Activated naive CD4-positive, alpha-beta T cell treated with anti-CD3 and anti-CD28 coated beads, Interleukin-2, amount 10 ng/mL, durations not matched to agents 7 days and 5 days (primary cell): ENCODE data around the gene GPHA2.

Experiments
- CTCF ChIA-PET: fragments of 350-600 bp; sonication (Branson Sonifier 250); formaldehyde crosslinking; loops from one replicate; lab custom pipeline; 2021; ENCODE audit warnings: antibody characterized with exemption; lab: Charles Lee
- DNase-seq: peaks from one replicate; pipeline ENCODE4 v3.0.0-alpha.2; 2020
- H3K27ac Mint-ChIP-seq: one replicate; pipeline ENCODE4 v1.8.0; 2021; ENCODE audit warnings: mild to moderate bottlenecking, moderate library complexity, mixed read lengths
- H3K27me3 Mint-ChIP-seq: one replicate; pipeline ENCODE4 v1.8.0; 2021; ENCODE audit warnings: mild to moderate bottlenecking, mixed read lengths
- H3K36me3 Mint-ChIP-seq: one replicate; pipeline ENCODE4 v1.8.0; 2021; ENCODE audit warnings: mixed read lengths
- H3K4me1 Mint-ChIP-seq: one replicate; pipeline ENCODE4 v1.8.0; 2021; ENCODE audit warnings: mixed read lengths
- H3K4me3 Mint-ChIP-seq: one replicate; pipeline ENCODE4 v1.8.0; 2021; ENCODE audit warnings: mild to moderate bottlenecking, moderate library complexity, mixed read lengths
- H3K9me3 Mint-ChIP-seq: one replicate; pipeline ENCODE4 v1.8.0; 2021; ENCODE audit warnings: mixed read lengths

The GPHA2 gene

GRCh38 chr11:64947208-64947814 is 11.6 kb upstream of the GPHA2 start:
- H3K27me3 Mint-ChIP-seq: peaks cover 46% of the 10 kb centered on the region
- no peaks in the 10 kb centered on the region for H3K9me3 Mint-ChIP-seq
- H3K4me3 Mint-ChIP-seq: no peak overlapping the region
- no peak for DNase-seq
- H3K27ac Mint-ChIP-seq: no peak overlapping the region
- CTCF ChIA-PET: no interaction called here
- no peaks in the 10 kb centered on the region for H3K4me1 Mint-ChIP-seq
- H3K36me3 Mint-ChIP-seq: no peaks in the 10 kb centered on the region

GRCh38 chr11:64936539-64936938 is 846 bp upstream of the GPHA2 start:
- H3K4me3 Mint-ChIP-seq: no peak overlapping the region
- H3K27me3 Mint-ChIP-seq: peaks cover 20% of the 10 kb centered on the region
- no peak overlapping the region for H3K27ac Mint-ChIP-seq
- no peaks in the 10 kb centered on the region for H3K4me1 Mint-ChIP-seq
- peaks cover 5% of the 10 kb centered on the region for H3K36me3 Mint-ChIP-seq
- CTCF ChIA-PET: no interaction called here
- DNase-seq: no peak
- H3K9me3 Mint-ChIP-seq: no peaks in the 10 kb centered on the region

- CTCF ChIA-PET: interaction anchor here (1.4 kb wide), 1 partner anchor 18 kb away, joined by 4 read pairs; no protein-coding TSS in a partner anchor
- Mint-ChIP-seq H3K27ac (no peak overlapping the region), H3K36me3 (peaks cover 13% of the 10 kb centered on the region), H3K27me3 (peaks cover 19% of the 10 kb centered on the region), H3K4me1 (no peaks in the 10 kb centered on the region), H3K4me3 (no peak overlapping the region), H3K9me3 (no peaks in the 10 kb centered on the region)
- no peak for DNase-seq
Observed at GRCh38 chr11:64934682-64935358, 873 bp downstream of the GPHA2 start.

- Mint-ChIP-seq H3K4me1 (no peaks in the 10 kb centered on the region), H3K4me3 (no peak overlapping the region), H3K9me3 (no peaks in the 10 kb centered on the region), H3K27ac (no peak overlapping the region), H3K36me3 (peaks cover 13% of the 10 kb centered on the region), H3K27me3 (peaks cover 13% of the 10 kb centered on the region)
- CTCF ChIA-PET: interaction anchor here (1.4 kb wide), 1 partner anchor 19 kb away, joined by 4 read pairs; no protein-coding TSS in a partner anchor
- DNase-seq: no peak
Observed at GRCh38 chr11:64933935-64934681, 1.6 kb downstream of the GPHA2 start.

- H3K27me3 Mint-ChIP-seq: peaks cover 7% of the 10 kb centered on the region
- peaks cover 13% of the 10 kb centered on the region for H3K36me3 Mint-ChIP-seq
- no peak overlapping the region for H3K4me3 Mint-ChIP-seq
- no peaks in the 10 kb centered on the region for H3K9me3 Mint-ChIP-seq
- no peak overlapping the region for H3K27ac Mint-ChIP-seq
- CTCF ChIA-PET: no interaction called here
- no peak for DNase-seq
- no peaks in the 10 kb centered on the region for H3K4me1 Mint-ChIP-seq
Observed at GRCh38 chr11:64933213-64933934, 2.3 kb downstream of the GPHA2 start.

- Mint-ChIP-seq H3K9me3 (no peaks in the 10 kb centered on the region), H3K36me3 (peaks cover 16% of the 10 kb centered on the region), H3K27me3 (peaks cover 2% of the 10 kb centered on the region), H3K4me3 (no peak overlapping the region), H3K27ac (no peak overlapping the region), H3K4me1 (no peaks in the 10 kb centered on the region)
- CTCF ChIA-PET: no interaction called here
- no peak for DNase-seq
Observed at GRCh38 chr11:64932324-64932723, 3.4 kb downstream of the GPHA2 start.

GRCh38 chr11:64931290-64931689 is 4.4 kb downstream of the GPHA2 start:
- Mint-ChIP-seq H3K36me3 (peaks cover 18% of the 10 kb centered on the region), H3K4me3 (no peak overlapping the region), H3K27ac (no peak overlapping the region), H3K27me3 (no peaks in the 10 kb centered on the region), H3K4me1 (no peaks in the 10 kb centered on the region), H3K9me3 (no peaks in the 10 kb centered on the region)
- DNase-seq: no peak
- CTCF ChIA-PET: no interaction called here

GRCh38 chr11:64930340-64930739 is 5.4 kb downstream of the GPHA2 start:
- CTCF ChIA-PET: no interaction called here
- Mint-ChIP-seq H3K4me3 (no peak overlapping the region), H3K36me3 (peaks cover 18% of the 10 kb centered on the region)

GRCh38 chr11:64929625-64930024 is 6.1 kb downstream of the GPHA2 start:
- peaks cover 5% of the 10 kb centered on the region for H3K27me3 Mint-ChIP-seq

More at GRCh38 chr11:64930340-64930739, 5.4 kb downstream of the GPHA2 start:
- Mint-ChIP-seq H3K4me1 (peaks cover under 1% of the 10 kb centered on the region), H3K27ac (no peak overlapping the region), H3K27me3 (peaks cover 1% of the 10 kb centered on the region), H3K9me3 (no peaks in the 10 kb centered on the region)
- DNase-seq: no peak

GRCh38 chr11:64928957-64929356 is 6.7 kb downstream of the GPHA2 start:
- peaks cover 10% of the 10 kb centered on the region for H3K4me1 Mint-ChIP-seq
- H3K27ac Mint-ChIP-seq: no peak overlapping the region
- no peak for DNase-seq
- CTCF ChIA-PET: no interaction called here
- H3K36me3 Mint-ChIP-seq: peaks cover 20% of the 10 kb centered on the region
- no peak overlapping the region for H3K4me3 Mint-ChIP-seq
- H3K27me3 Mint-ChIP-seq: peaks cover 9% of the 10 kb centered on the region
- H3K9me3 Mint-ChIP-seq: no peaks in the 10 kb centered on the region

More at GRCh38 chr11:64929625-64930024, 6.1 kb downstream of the GPHA2 start:
- peaks cover 5% of the 10 kb centered on the region for H3K4me1 Mint-ChIP-seq
- no peak for DNase-seq
- no peak overlapping the region for H3K27ac Mint-ChIP-seq
- H3K9me3 Mint-ChIP-seq: no peaks in the 10 kb centered on the region
- peaks cover 20% of the 10 kb centered on the region for H3K36me3 Mint-ChIP-seq
- no peak overlapping the region for H3K4me3 Mint-ChIP-seq
- CTCF ChIA-PET: no interaction called here

- peaks cover 18% of the 10 kb centered on the region for H3K4me1 Mint-ChIP-seq
- H3K4me3 Mint-ChIP-seq: no peak overlapping the region
- no peaks in the 10 kb centered on the region for H3K9me3 Mint-ChIP-seq
- DNase-seq: no peak
- peaks cover 14% of the 10 kb centered on the region for H3K36me3 Mint-ChIP-seq
- H3K27ac Mint-ChIP-seq: no peak overlapping the region
- peaks cover 9% of the 10 kb centered on the region for H3K27me3 Mint-ChIP-seq
- CTCF ChIA-PET: no interaction called here
Observed at GRCh38 chr11:64926689-64927088, 9.0 kb downstream of the GPHA2 start.

GRCh38 chr11:64925536-64926436 is 9.9 kb downstream of the GPHA2 start:
- CTCF ChIA-PET: no interaction called here
- H3K4me3 Mint-ChIP-seq: peak overlapping the region; percentile 86
- H3K27ac Mint-ChIP-seq: no peak overlapping the region
- peaks cover 12% of the 10 kb centered on the region for H3K36me3 Mint-ChIP-seq
- peaks cover 20% of the 10 kb centered on the region for H3K4me1 Mint-ChIP-seq
- no peaks in the 10 kb centered on the region for H3K9me3 Mint-ChIP-seq
- no peak for DNase-seq
- H3K27me3 Mint-ChIP-seq: peaks cover 9% of the 10 kb centered on the region

- no peaks in the 10 kb centered on the region for H3K9me3 Mint-ChIP-seq
- peak overlapping the region; percentile 86 for H3K4me3 Mint-ChIP-seq
- H3K27ac Mint-ChIP-seq: peak overlapping the region; percentile 78
- H3K36me3 Mint-ChIP-seq: peaks cover 6% of the 10 kb centered on the region
- H3K27me3 Mint-ChIP-seq: peaks cover 9% of the 10 kb centered on the region
- CTCF ChIA-PET: no interaction called here
- H3K4me1 Mint-ChIP-seq: peaks cover 20% of the 10 kb centered on the region
- no peak for DNase-seq
Observed at GRCh38 chr11:64924910-64925284, 10.8 kb downstream of the GPHA2 start.
